HG03108 (cell line): Measurements from ENCODE around the gene ARHGAP27.
"Not testable (repeated sequence)": the region's sequence is repeated elsewhere in the genome, so short reads cannot be mapped to it uniquely, and the experiment has no call there.

ENCODE experiments used
- ATAC-seq: cut with Tn5 transposase; IDR thresholded peaks from one replicate; pipeline ENCODE4 v1.9.1; 2021; ENCODE audit warnings: moderate library complexity; ENCODE audit not compliant: unreplicated experiment

Gene ARHGAP27

DNA sequence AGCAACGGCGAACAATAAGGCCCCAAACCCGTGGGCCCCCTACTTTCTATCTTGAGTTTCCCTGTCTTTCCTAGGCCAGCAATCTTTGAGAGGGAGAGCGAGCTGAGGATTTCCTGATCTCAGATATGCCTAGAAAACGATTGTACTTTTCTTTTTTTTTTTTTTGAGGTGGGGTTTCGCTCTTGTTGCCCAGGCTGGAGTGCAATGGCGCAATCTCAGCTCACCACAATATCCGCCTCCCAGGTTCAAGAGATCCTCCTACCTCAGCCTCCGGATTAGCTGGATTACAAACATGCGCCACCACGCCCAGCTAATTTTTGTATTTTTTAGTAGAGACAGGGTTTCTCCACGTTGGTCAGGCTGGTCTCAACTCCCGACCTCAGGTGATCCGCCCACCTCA, 15.0 kb upstream of the ARHGAP27 start:
- ATAC-seq, result not testable (repeated sequence)

GRCh38 chr17:45446872-45447625, 14.4 kb upstream of the ARHGAP27 start:
- not testable (repeated sequence) for ATAC-seq

DNA sequence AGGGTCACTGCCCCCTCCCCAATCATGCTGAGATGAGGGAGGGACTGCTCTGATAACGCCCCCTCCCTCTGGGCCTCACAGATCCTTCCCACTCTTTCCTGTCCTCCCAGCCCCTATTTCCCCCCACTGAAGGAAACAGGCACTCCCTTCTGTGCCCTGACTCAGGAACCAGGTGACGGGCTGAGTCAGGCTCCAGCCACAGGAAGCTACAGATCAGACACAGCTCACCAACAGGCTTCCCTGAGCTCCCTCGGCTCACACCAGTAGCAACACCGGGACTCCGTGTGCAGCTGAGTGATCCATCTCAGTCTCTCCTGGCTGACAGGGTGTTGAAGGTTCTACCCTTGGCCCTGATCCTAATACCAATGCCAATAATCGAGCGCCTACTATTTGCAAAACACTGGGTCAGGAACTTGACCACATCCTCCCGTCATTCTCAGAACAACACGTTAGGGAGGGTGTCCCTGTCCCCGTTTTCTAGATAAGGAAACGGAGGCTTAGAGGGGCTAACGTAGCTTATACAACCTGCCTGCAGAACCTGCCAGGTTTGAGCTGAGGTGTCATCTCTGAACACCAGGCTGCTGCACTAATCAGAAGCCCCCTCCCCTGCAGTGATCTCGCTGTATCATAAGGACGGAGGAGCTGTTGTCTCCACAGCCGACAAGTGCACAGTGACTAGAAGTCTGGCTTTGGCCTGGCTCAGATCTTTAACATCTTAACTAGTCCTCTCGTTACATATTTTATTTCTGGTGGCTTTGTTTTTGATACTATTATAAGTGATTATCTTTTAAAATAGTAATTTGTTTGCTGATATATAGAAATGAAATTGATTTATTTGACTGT, 13.5 kb upstream of the ARHGAP27 start:
- not testable (repeated sequence) for ATAC-seq

DNA sequence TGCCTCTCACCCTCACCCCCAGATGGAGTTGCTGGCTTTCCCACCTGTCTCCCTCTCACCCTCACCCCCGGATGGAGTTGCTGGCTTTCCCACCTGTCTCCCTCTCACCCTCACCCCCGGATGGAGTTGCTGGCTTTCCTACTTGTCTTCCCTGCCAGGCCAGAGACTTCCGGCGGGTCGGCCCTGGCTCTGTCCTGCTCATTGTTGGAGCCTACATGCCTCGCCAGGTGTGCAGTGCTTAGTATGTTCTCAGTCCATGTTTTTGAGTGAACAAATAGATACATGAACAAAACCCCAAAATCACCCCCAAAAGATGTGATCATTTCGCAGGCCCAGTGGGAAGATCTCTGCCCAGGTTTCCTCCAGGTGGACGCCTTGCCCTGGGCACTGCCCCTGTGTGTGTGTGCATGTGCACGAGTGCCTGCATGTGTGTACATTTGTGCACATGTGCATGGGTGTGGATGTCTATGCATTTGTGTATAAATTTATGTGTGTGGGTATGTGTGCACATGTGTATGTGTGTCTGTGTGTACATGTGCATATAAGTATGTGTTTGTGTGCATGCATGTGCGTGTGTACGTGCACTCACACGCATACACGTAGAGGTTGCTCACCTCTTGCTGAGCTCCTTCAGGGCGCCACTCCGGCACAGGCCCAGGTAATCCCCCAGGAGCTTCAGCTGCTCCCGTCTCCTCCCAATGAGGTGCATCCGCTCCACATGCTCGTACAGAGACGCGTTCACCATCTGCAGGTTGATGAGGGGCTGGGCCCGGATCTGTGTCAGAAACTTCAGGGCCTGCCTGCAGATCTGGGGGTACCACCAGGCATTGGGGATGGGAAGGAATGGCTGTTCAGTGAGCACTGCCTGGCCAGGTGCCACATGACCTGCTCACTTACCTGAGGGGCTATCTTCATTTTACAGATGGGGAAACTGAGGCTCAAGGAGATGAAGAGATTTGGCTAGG, 12.5 kb upstream of the ARHGAP27 start:
- ATAC-seq, result not testable (repeated sequence)

DNA sequence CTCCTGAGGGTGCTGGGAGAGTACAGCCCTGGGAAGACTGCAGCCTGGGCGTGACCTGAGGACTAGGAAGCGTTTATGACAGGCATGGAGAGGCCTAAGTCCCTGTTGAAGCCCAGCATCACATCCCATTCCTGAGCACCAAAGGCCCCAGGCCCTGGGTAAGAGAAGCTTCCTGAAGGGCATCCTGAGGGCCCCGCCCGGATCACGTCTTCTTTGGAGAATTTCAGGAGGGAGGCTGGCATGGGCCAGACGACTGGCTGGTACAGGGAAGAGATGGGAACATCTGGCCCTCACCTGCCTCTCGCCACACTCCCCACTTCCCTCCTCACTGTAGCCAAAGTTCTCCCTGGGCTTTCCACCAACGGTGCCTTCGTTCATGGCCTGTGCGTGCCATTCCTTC, 11.6 kb upstream of the ARHGAP27 start:
- not testable (repeated sequence) for ATAC-seq

- ATAC-seq, result not testable (repeated sequence)
Observed at GRCh38 chr17:45443371-45444260, 10.9 kb upstream of the ARHGAP27 start.

- no peak for ATAC-seq
Observed at GRCh38 chr17:45441526-45442310, 9.0 kb upstream of the ARHGAP27 start.

DNA sequence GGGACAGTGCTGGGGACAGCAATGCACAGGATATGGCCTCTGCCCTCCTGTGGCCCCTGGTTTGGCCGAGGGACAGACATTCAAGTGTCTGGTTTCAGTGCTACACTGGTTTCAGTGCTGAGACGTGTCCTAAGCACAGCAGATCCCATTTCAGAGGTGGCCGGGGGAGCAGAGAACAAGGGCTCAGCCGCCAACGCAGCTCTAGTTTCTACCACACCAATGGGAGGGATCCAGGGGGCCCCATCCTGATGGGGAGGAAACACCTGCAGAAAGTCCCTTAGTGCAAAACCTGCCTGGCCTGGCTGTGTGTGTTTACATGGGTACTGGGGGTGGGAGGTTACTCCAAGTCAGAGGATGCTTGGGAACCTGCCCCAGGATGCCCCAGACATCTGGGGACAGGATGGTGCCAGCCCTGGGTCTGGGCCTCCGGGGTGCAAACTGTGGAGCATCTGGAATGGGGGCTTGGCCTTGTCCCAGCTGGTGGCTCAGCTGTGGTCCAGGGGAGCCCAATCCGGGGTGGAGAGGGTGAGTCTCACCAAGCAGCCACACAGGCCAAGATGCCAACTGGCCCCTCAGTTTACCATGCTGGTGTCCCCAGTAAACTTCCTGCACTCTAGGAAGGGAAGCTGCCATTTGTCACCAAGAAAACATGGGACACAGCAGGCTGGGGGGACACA, 8.3 kb upstream of the ARHGAP27 start:
- ATAC-seq, result peak; percentile 69

GRCh38 chr17:45440161-45440778, 7.6 kb upstream of the ARHGAP27 start:
- ATAC-seq, result no peak

DNA sequence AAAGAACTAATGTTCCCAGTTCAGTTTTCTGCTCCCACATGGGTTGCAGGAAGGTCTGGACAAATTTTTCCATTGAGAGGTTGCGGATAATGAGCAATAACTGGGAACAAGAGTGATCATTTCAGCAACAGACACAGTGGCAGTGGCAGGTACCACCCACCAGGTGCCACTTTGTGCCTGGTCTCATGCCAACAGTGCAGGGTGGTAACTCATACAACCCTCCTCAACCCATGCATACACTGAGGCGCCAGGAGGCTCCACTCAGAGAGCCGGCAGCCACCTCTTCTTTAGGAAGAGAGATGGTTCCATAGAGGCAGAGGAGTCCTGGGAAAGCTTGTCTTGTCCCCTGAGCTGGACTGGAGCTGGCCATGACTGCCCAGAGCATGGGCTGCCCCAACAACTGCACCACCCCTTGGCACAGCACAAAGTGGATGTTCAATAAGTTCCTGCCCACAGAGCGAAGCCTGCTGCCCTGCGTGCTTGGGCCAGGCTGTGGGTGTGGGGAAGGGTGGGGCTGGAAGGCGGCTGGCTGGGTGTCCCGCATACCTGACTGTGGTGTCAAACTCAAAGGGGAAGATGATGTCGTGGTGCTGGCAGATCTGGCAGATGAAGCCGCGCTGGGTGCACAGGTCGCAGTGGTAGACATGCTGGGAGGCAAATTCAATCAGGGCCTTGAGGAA, 6.4 kb upstream of the ARHGAP27 start:
- ATAC-seq, result no peak

GRCh38 chr17:45437465-45438283, 5.0 kb upstream of the ARHGAP27 start:
- ATAC-seq, result no peak

DNA sequence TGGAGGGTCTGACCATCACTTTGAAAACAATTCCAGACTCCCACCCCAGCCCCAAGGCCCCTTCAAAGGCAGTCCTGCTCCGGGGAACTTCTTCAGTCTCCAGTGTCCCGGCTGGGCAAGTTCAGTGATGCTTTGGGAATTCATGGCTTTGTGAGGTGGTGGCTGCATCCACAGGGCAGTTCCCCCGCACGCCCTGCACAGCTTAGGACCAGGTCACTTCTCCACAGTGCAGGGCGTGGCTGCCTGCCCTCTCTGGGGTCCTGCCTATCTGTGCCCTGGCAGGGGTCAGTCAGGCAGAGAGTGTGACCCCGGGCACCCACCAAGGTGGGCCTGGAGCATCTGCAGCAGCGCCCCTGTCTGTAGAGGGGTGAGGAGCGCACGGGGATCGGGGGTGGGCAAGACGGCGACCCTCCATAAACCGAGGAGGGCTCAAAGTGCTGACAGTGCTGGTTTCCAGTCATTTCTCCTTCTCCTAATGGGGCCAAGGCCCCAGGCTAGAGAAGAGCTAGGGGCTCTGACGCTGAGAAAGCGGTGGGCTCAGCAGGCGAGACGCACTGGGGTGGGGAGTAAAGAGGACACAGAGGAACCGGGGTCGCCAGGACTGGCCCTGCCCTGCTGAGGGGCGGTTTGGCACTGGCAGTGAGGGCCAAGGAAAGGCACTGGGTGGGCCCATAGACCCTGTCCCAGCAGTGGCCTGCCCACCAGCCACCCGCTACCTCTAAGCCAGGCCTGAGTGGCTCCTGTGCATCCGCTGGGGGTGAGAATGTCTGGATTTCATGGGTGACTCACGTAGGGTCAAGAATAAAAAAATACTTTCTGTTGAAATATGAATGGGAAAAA, 4.2 kb upstream of the ARHGAP27 start:
- no peak for ATAC-seq

DNA sequence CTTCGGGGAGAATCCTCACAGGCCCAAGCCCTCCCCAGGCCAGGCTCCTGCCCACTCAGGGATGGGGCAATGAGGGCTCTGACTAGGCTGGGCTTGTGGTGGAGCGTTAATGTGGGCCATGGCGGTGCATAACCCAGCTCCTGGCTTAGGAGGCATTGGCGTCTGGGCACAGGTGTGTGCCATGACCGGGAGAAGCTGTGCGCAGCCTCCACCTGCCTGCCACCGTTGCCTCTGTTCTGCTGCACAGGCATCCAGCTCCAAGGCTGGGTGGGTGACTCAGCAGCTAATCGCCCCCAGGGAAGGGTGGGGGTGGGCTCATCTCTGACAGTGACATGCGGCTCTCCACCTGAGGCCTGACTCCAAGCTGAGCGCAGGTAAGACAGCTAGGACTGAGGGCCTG, 3.5 kb upstream of the ARHGAP27 start:
- no peak for ATAC-seq

- no peak for ATAC-seq
Observed at GRCh38 chr17:45435481-45435880, 2.8 kb upstream of the ARHGAP27 start.

DNA sequence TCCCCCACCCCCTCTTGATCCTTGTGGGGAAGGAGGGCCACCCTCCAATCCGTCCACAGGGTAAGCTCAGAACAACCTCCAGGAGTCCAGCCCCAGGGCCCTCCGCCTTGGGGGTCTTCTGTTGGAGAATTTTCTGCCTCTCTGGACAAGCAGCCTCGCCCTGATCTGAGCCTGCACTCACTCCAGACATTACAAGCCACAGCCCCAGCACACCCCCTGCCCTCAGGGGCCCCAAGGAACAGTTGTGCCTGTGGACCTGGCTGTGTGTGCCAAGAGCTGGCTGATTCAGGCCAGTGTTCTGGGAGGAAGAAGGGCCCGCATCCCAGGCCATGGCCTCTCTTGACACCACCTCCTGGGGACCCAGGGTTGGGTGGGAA, 477 bp upstream of the ARHGAP27 start:
- ATAC-seq, result no peak
